ENCODE results near the gene CUBN. TPM values are rescaled to one million over a fixed set of nuclear protein-coding genes. Genes with fewer than 3 reads are reported as not detected.

The CUBN gene
- total and polyA plus RNA-seq, 10 of the 15 experiments (the other 5 are each of a cell fraction or from before 2014, with no cell fraction given): under 0.01 to 0.14 (median 0.02) TPM; not detected in 6

DNA sequence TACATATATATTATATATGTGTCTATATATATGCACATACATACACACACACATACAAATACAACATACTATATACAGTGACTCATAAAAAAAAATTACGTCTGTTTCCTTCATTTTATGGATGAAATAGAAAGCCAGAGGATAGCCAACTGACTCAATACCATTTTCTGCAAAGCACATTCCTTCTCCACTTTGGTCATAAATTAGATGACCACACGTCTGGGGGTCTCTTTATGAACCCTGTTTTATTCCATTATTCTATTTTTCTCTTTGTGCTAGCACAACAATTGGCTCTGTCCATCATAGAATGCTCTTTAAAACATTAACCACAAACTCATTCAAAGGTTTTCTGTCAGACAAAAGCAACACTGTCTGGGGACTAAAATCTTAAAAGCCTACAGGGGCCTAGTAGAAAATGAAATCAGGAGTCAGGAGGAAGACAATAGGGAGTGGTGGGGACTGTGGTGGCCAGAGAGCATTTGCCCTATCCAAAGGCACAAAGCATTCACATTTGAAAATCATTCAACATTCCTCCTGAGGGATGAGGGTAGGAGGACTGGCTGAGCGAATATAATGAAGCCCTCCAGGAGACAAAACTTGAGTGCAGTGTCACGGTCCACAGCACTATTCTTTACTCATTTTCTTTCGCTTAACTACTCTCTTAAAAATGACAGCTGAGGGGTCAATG lies 4.3 kb downstream of the CUBN start:
- CTCF ChIA-PET: no interaction called here
- RAD21 ChIA-PET (ENCODE audit: unreplicated experiment): no interaction called here
- BruUV-seq (replicated peaks): no TSS peak
- no peaks in the 10 kb centered on the region for H3K36me3 ChIP-seq (ENCODE audit: control insufficient read depth in 2 of 2, insufficient read depth in 2 of 2, low read length in 1 of 2)
- no peak for TF ChIP-seq JUNB (IDR thresholded peaks at IDR 0.05)
- TF ChIP-seq, protein P1, sequence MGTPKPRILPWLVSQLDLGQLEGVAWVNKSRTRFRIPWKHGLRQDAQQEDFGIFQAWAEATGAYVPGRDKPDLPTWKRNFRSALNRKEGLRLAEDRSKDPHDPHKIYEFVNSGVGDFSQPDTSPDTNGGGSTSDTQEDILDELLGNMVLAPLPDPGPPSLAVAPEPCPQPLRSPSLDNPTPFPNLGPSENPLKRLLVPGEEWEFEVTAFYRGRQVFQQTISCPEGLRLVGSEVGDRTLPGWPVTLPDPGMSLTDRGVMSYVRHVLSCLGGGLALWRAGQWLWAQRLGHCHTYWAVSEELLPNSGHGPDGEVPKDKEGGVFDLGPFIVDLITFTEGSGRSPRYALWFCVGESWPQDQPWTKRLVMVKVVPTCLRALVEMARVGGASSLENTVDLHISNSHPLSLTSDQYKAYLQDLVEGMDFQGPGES (IDR thresholded peaks at IDR 0.05): no peak
- no peak for TF ChIP-seq MEF2B (IDR thresholded peaks at IDR 0.05; ENCODE audit: partially characterized antibody, poor library complexity, severe bottlenecking)
- TF ChIP-seq TBL1XR1 (IDR thresholded peaks at IDR 0.05; ENCODE audit: low read depth, low read length): no peak
- TF ChIP-seq, protein P2, sequence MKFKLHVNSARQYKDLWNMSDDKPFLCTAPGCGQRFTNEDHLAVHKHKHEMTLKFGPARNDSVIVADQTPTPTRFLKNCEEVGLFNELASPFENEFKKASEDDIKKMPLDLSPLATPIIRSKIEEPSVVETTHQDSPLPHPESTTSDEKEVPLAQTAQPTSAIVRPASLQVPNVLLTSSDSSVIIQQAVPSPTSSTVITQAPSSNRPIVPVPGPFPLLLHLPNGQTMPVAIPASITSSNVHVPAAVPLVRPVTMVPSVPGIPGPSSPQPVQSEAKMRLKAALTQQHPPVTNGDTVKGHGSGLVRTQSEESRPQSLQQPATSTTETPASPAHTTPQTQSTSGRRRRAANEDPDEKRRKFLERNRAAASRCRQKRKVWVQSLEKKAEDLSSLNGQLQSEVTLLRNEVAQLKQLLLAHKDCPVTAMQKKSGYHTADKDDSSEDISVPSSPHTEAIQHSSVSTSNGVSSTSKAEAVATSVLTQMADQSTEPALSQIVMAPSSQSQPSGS (IDR thresholded peaks at IDR 0.05; ENCODE audit: low read length): no peak
- TF ChIP-seq, protein P3, sequence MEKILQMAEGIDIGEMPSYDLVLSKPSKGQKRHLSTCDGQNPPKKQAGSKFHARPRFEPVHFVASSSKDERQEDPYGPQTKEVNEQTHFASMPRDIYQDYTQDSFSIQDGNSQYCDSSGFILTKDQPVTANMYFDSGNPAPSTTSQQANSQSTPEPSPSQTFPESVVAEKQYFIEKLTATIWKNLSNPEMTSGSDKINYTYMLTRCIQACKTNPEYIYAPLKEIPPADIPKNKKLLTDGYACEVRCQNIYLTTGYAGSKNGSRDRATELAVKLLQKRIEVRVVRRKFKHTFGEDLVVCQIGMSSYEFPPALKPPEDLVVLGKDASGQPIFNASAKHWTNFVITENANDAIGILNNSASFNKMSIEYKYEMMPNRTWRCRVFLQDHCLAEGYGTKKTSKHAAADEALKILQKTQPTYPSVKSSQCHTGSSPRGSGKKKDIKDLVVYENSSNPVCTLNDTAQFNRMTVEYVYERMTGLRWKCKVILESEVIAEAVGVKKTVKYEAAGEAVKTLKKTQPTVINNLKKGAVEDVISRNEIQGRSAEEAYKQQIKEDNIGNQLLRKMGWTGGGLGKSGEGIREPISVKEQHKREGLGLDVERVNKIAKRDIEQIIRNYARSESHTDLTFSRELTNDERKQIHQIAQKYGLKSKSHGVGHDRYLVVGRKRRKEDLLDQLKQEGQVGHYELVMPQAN (conservative IDR thresholded peaks at IDR 0.05): no peak
- no peak for TF ChIP-seq SUZ12 (IDR thresholded peaks at IDR 0.05; ENCODE audit: unreplicated experiment)
- TF ChIP-seq, protein P4, sequence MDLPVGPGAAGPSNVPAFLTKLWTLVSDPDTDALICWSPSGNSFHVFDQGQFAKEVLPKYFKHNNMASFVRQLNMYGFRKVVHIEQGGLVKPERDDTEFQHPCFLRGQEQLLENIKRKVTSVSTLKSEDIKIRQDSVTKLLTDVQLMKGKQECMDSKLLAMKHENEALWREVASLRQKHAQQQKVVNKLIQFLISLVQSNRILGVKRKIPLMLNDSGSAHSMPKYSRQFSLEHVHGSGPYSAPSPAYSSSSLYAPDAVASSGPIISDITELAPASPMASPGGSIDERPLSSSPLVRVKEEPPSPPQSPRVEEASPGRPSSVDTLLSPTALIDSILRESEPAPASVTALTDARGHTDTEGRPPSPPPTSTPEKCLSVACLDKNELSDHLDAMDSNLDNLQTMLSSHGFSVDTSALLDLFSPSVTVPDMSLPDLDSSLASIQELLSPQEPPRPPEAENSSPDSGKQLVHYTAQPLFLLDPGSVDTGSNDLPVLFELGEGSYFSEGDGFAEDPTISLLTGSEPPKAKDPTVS (IDR thresholded peaks at IDR 0.05; ENCODE audit: low read depth, low read length): no peak
- TF ChIP-seq LARP7 (IDR thresholded peaks at IDR 0.05): no peak
- TF ChIP-seq POU2F2 (IDR thresholded peaks at IDR 0.05; ENCODE audit: borderline replicate concordance, low read depth, low read length): no peak
- TF ChIP-seq HDAC2 (IDR thresholded peaks at IDR 0.05): no peak
- TF ChIP-seq IKZF2 (IDR thresholded peaks at IDR 0.05): no peak
- no peak for TF ChIP-seq NR2C2 (IDR thresholded peaks at IDR 0.05; ENCODE audit: borderline replicate concordance, control insufficient read depth, insufficient read length, low read depth)
- no peak for DNase-seq (ENCODE audit: low read depth, low spot score)
- intact Hi-C loops (cut with micrococcal nuclease; ENCODE audit: unreplicated experiment): loop anchor here (10.0 kb wide), 1 partner anchor 129 kb away; no protein-coding TSS in a partner anchor
- ATAC-seq: no peak
- POLR2A ChIA-PET: no interaction called here
- no peak overlapping the region for H3K4me2 ChIP-seq (ENCODE audit: control insufficient read depth, insufficient read depth)
- no peak overlapping the region for H3K27ac ChIP-seq (ENCODE audit: control insufficient read depth, insufficient read depth)
- no peak overlapping the region for H2AFZ ChIP-seq (ENCODE audit: control insufficient read depth, low read depth, low read length)
- in situ Hi-C loops (cut with MboI): no loop called here
- no peaks in the 10 kb centered on the region for H4K20me1 ChIP-seq (ENCODE audit: control insufficient read depth, insufficient read depth)
- 32% methylated on average over 5 of the region's 5 CpGs for WGBS (ENCODE audit: insufficient coverage, insufficient replicate concordance, low lambda C conversion rate, missing lambda C conversion rate)
- SMC1A ChIA-PET (ENCODE audit: uncharacterized antibody, unreplicated experiment): no interaction called here
- H3K4me3 ChIP-seq: no peak overlapping the region
- no peak for FAIRE-seq
- no peaks in the 10 kb centered on the region for H3K4me1 ChIP-seq (ENCODE audit: control insufficient read depth, insufficient read depth, low read length)
- H3K27me3 ChIP-seq (replicated peaks in 1 of 2; ENCODE audit: control insufficient read depth in 2 of 2, insufficient read depth in 2 of 2, low read length in 1 of 2): no peaks in the 10 kb centered on the region
- no peaks in the 10 kb centered on the region for H3K79me2 ChIP-seq (ENCODE audit: control insufficient read depth, insufficient read depth, low read length)
- no peaks in the 10 kb centered on the region for H3K9me3 ChIP-seq (replicated peaks; ENCODE audit: control insufficient read depth, insufficient read depth, low read length)
- H3K9ac ChIP-seq (ENCODE audit: control insufficient read depth, insufficient read depth, low read length): no peak overlapping the region

All from GM12878 (cell line).